Measurements from ENCODE around the gene UGT1A9.

DNA sequence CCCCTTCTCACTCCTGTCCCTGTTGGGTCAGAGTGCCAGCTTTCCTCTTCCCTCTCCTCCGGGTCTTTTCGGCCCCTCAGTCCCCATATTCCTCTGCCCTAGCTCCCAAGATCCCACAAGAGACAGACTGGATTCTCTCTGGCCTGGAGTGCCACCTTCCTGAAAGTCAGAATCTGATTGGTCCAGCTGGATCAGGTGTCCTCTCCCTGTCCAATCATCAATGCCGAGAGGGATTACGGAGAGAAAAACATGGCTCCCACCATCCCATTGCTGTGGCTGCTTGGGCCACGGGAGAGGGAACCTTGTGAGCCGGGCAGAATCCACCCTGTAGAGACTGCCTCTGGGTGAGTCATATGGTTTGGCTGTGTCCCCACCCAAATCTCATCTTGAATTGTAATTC lies 103.7 kb downstream of the UGT1A9 start:
- no peak for TF ChIP-seq POLR2AphosphoS5 (IDR thresholded peaks at IDR 0.05; ENCODE audit: low read depth, low read length)
- TF ChIP-seq POLR2A (IDR thresholded peaks at IDR 0.05; ENCODE audit: low read depth, low read length), result no peak
